HepG2 (cell line): ENCODE results near the gene ADAM15. TPM values are rescaled to one million over a fixed set of nuclear protein-coding genes. Genes with fewer than 3 reads are reported as not detected.

ENCODE experiments used
- ARNT2 ChIP-seq: sonication (generic); formaldehyde crosslinking; IDR thresholded peaks from 2 replicates; pipeline ENCODE4 v1.8.0; 2022; ENCODE audit warnings: mild to moderate bottlenecking, low read depth, missing genetic modification reagents, moderate library complexity
- BHLHE40 ChIP-seq: IDR thresholded peaks from 2 replicates; pipeline ENCODE4 v1.6.1; 2011; ENCODE audit warnings: low read length, improper control_type of control experiment
- HMGXB4 ChIP-seq, 2 experiments: sonication (generic) in 1 of 2; formaldehyde crosslinking in 1 of 2; IDR thresholded peaks; 2 replicates each; pipeline versions ENCODE4 v1.4.0 to v1.6.1; 2018 to 2020; ENCODE audit warnings: missing genetic modification reagents in 2 of 2, borderline replicate concordance in 1 of 2, low read depth in 1 of 2, mild to moderate bottlenecking in 1 of 2, missing biosample characterization in 1 of 2
- HNRNPK ChIP-seq: fragments of 200-400 bp; formaldehyde crosslinking; IDR thresholded peaks from 2 replicates; pipeline ENCODE4 v1.6.1; 2018; ENCODE audit warnings: low read length, low read depth, moderate library complexity, mild to moderate bottlenecking; ENCODE audit not compliant: poor library complexity, severe bottlenecking
- NR2F6 ChIP-seq, 2 experiments: IDR thresholded peaks; 2 replicates each; pipeline ENCODE4 v1.6.1; 2016; ENCODE audit warnings: antibody characterized with exemption in 1 of 2, mild to moderate bottlenecking in 1 of 2
- RORA ChIP-seq: sonication (generic); formaldehyde crosslinking; IDR thresholded peaks from 2 replicates; pipeline ENCODE4 v1.5.0; 2020; ENCODE audit warnings: mild to moderate bottlenecking, missing genetic modification reagents, moderate library complexity
- ZNF12 ChIP-seq: sonication (generic); formaldehyde crosslinking; IDR thresholded peaks from 2 replicates; pipeline ENCODE4 v1.5.0; 2020; ENCODE audit warnings: missing genetic modification reagents
- ZNF18 ChIP-seq: sonication (generic); formaldehyde crosslinking; IDR thresholded peaks from 2 replicates; pipeline ENCODE4 v1.8.0; 2022; ENCODE audit warnings: mild to moderate bottlenecking, missing genetic modification reagents; ENCODE audit not compliant: insufficient replicate concordance
- ZNF383 ChIP-seq: sonication (generic); formaldehyde crosslinking; IDR thresholded peaks from 2 replicates; pipeline ENCODE4 v1.4.0; 2020; ENCODE audit warnings: missing genetic modification reagents, mild to moderate bottlenecking, borderline replicate concordance
- ZNF407 ChIP-seq: sonication (generic); formaldehyde crosslinking; IDR thresholded peaks from one replicate; pipeline ENCODE4 v1.5.1; 2020; ENCODE audit warnings: mild to moderate bottlenecking, missing genetic modification reagents; ENCODE audit errors: not compliant biosample characterization
- ZNF577 ChIP-seq: sonication (generic); formaldehyde crosslinking; IDR thresholded peaks from 2 replicates; pipeline ENCODE4 v1.4.0; 2020; ENCODE audit warnings: mild to moderate bottlenecking, low read depth, missing genetic modification reagents, borderline replicate concordance
- ZNF687 ChIP-seq: sonication (generic); formaldehyde crosslinking; IDR thresholded peaks from 2 replicates; pipeline ENCODE4 v1.5.1; 2020; ENCODE audit warnings: mild to moderate bottlenecking, missing genetic modification reagents, moderate library complexity
- polyA plus RNA-seq, 8 experiments: library from polyadenylated mRNA; depleted of rRNA in 3 of 8; stranded (reverse) in 7 of 8; unstranded in 1 of 8; fragments of >200 nt; fragmentation: Illumina TruSeq in 4 of 8; extraction: Trizol in 4 of 8; gene quantifications; 2 replicates each; pipeline versions ENCODE4 v1.2.1 to v1.2.3, GENCODE V29; 2011 to 2016; ENCODE audit warnings: low read depth in 4 of 8, missing spikeins in 1 of 8, mixed read lengths in 1 of 8; ENCODE audit not compliant: insufficient read depth in 1 of 8
- total RNA-seq, 5 experiments: library from RNA; depleted of rRNA; stranded (reverse); fragments of >200 nt; fragmentation: Illumina TruSeq; extraction: Trizol; gene quantifications; 2 replicates each; pipeline ENCODE4 v1.2.3, GENCODE V29; 2016; ENCODE audit warnings: low read depth in 1 of 5

The ADAM15 gene
- total and polyA plus RNA-seq, 2 of the 13 experiments (the other 11 are each of a cell fraction or from before 2014, with no cell fraction given), result 17.9 to 25.6 TPM

- TF ChIP-seq ZNF407 (CRISPR knock-in tag) (no peak), ZNF687 (CRISPR knock-in tag) (peak; percentile 90), BHLHE40 (peak; percentile 88), NR2F6 (IDR thresholded peaks at IDR 0.05) (no peak), NR2F6 (CRISPR knock-in tag; IDR thresholded peaks at IDR 0.05) (no peak), ARNT2 (CRISPR knock-in tag) (0 out of 2 replicates have a peak, but pooled peaks have one; percentile 37), ZNF12 (CRISPR knock-in tag) (0 out of 2 replicates have a peak, but pooled peaks have one; percentile 20), ZNF18 (CRISPR knock-in tag) (no peak), ZNF577 (no peak), RORA (CRISPR knock-in tag) (no peak), ZNF383 (CRISPR knock-in tag) (no peak), HNRNPK (no peak), HMGXB4 (CRISPR knock-in tag; IDR thresholded peaks at IDR 0.05; ENCODE audit: borderline replicate concordance in 1 of 2, low read depth in 1 of 2) (peak in 1 of 2 experiments; percentile 21; a peak in 1 of 4 replicates)
These were observed 7.8 kb upstream of the ADAM15 start (continued) for GRCh38 chr1:155043301-155043702.
